ENCODE results near the gene KRTAP12-1.

GRCh38 chr21:44653656-44654575 is 28.0 kb downstream of the KRTAP12-1 start:
- TF ChIP-seq CTCF (IDR thresholded peaks at IDR 0.05 in 2 of 3, conservative IDR thresholded peaks at IDR 0.05 in 1 of 3; ENCODE audit: insufficient read depth in 2 of 3, low read depth in 1 of 3, low read length in 3 of 3) (no peak), TEAD4 (IDR thresholded peaks at IDR 0.05; ENCODE audit: low read length) (no peak), TEAD4 (CRISPR knock-in tag; IDR thresholded peaks at IDR 0.05; ENCODE audit: borderline replicate concordance) (no peak), TFAM (CRISPR knock-in tag; conservative IDR thresholded peaks at IDR 0.05) (no peak)
